ENCODE measurements around the gene DLG2. TPM values are rescaled to one million over a fixed set of nuclear protein-coding genes. Genes with fewer than 3 reads are reported as not detected.
A peak's percentile ranks its signal among the peaks of the same experiment; 100 is the strongest.

Gene DLG2
- total and polyA plus RNA-seq, 9 of the 15 experiments (the other 6 are each of a cell fraction or from before 2014, with no cell fraction given), result 0.52 to 1.6 (median 0.95) TPM

DNA sequence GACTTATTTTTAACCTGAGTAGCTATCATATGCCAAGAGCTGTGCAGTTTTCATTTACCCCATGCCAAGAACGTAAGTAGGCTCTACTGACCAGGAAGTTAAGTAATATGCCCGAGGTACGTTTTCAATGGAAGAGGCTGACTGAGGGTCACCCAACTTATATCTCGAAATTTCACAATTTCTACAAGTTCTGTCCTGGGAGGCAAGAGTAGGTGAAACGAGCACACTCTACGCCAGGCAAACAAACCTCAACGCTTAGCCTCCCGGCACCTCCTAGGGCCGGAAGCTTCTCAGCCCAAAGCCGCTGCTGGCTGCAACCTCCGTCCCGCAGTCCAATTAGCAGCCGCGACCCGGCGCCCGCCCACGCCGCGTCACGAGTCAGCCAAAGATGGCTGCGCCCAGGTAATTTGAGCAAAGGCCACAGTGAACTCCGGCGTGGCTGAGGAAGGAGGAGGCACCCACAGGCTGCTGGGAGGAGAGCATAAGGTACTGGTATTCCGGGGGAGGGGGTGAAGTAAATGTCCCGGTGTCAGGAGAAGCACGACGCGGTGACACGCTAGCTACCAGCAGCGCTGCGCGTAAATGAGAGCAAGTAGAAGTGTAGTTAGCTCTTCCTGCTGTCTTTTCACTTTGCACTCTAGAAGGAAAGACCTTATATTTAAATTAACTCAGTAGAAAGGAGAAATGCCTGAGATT is 20.6 kb upstream of the DLG2 start, which contains the start of gene TMEM126A (continued):
- TF ChIP-seq, protein P1, sequence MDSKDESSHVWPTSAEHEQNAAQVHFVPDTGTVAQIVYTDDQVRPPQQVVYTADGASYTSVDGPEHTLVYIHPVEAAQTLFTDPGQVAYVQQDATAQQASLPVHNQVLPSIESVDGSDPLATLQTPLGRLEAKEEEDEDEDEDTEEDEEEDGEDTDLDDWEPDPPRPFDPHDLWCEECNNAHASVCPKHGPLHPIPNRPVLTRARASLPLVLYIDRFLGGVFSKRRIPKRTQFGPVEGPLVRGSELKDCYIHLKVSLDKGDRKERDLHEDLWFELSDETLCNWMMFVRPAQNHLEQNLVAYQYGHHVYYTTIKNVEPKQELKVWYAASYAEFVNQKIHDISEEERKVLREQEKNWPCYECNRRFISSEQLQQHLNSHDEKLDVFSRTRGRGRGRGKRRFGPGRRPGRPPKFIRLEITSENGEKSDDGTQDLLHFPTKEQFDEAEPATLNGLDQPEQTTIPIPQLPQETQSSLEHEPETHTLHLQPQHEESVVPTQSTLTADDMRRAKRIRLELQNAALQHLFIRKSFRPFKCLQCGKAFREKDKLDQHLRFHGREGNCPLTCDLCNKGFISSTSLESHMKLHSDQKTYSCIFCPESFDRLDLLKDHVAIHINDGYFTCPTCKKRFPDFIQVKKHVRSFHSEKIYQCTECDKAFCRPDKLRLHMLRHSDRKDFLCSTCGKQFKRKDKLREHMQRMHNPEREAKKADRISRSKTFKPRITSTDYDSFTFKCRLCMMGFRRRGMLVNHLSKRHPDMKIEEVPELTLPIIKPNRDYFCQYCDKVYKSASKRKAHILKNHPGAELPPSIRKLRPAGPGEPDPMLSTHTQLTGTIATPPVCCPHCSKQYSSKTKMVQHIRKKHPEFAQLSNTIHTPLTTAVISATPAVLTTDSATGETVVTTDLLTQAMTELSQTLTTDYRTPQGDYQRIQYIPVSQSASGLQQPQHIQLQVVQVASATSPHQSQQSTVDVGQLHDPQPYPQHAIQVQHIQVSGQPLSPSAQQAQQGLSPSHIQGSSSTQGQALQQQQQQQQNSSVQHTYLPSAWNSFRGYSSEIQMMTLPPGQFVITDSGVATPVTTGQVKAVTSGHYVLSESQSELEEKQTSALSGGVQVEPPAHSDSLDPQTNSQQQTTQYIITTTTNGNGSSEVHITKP (IDR thresholded peaks at IDR 0.05; ENCODE audit: partially characterized antibody), result peak; percentile 37
- peak; percentile 74 for TF ChIP-seq MBD2 (IDR thresholded peaks at IDR 0.05; ENCODE audit: borderline replicate concordance, low read depth)
- peak in 1 of 2 experiments; percentile 94; a peak in 2 of 4 replicates for TF ChIP-seq HDAC1 (IDR thresholded peaks at IDR 0.05)
- TF ChIP-seq CBX8 (IDR thresholded peaks at IDR 0.05; ENCODE audit: borderline replicate concordance, extremely low read depth, low read depth, low read length, poor library complexity, severe bottlenecking), result no peak
- TF ChIP-seq, protein P2, sequence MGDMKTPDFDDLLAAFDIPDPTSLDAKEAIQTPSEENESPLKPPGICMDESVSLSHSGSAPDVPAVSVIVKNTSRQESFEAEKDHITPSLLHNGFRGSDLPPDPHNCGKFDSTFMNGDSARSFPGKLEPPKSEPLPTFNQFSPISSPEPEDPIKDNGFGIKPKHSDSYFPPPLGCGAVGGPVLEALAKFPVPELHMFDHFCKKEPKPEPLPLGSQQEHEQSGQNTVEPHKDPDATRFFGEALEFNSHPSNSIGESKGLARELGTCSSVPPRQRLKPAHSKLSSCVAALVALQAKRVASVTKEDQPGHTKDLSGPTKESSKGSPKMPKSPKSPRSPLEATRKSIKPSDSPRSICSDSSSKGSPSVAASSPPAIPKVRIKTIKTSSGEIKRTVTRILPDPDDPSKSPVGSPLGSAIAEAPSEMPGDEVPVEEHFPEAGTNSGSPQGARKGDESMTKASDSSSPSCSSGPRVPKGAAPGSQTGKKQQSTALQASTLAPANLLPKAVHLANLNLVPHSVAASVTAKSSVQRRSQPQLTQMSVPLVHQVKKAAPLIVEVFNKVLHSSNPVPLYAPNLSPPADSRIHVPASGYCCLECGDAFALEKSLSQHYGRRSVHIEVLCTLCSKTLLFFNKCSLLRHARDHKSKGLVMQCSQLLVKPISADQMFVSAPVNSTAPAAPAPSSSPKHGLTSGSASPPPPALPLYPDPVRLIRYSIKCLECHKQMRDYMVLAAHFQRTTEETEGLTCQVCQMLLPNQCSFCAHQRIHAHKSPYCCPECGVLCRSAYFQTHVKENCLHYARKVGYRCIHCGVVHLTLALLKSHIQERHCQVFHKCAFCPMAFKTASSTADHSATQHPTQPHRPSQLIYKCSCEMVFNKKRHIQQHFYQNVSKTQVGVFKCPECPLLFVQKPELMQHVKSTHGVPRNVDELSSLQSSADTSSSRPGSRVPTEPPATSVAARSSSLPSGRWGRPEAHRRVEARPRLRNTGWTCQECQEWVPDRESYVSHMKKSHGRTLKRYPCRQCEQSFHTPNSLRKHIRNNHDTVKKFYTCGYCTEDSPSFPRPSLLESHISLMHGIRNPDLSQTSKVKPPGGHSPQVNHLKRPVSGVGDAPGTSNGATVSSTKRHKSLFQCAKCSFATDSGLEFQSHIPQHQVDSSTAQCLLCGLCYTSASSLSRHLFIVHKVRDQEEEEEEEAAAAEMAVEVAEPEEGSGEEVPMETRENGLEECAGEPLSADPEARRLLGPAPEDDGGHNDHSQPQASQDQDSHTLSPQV (IDR thresholded peaks at IDR 0.05), result no peak
- TF ChIP-seq, protein P3, sequence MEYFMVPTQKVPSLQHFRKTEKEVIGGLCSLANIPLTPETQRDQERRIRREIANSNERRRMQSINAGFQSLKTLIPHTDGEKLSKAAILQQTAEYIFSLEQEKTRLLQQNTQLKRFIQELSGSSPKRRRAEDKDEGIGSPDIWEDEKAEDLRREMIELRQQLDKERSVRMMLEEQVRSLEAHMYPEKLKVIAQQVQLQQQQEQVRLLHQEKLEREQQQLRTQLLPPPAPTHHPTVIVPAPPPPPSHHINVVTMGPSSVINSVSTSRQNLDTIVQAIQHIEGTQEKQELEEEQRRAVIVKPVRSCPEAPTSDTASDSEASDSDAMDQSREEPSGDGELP (CRISPR knock-in tag; IDR thresholded peaks at IDR 0.05; ENCODE audit: borderline replicate concordance), result peak; percentile 80; the same call in 1 of the 2 replicates
- 0 out of 2 replicates have a peak, but pooled peaks have one; percentile 25 for TF ChIP-seq TCF7L2 (IDR thresholded peaks at IDR 0.05; ENCODE audit: low read depth, low read length)
- TF ChIP-seq, protein P4, sequence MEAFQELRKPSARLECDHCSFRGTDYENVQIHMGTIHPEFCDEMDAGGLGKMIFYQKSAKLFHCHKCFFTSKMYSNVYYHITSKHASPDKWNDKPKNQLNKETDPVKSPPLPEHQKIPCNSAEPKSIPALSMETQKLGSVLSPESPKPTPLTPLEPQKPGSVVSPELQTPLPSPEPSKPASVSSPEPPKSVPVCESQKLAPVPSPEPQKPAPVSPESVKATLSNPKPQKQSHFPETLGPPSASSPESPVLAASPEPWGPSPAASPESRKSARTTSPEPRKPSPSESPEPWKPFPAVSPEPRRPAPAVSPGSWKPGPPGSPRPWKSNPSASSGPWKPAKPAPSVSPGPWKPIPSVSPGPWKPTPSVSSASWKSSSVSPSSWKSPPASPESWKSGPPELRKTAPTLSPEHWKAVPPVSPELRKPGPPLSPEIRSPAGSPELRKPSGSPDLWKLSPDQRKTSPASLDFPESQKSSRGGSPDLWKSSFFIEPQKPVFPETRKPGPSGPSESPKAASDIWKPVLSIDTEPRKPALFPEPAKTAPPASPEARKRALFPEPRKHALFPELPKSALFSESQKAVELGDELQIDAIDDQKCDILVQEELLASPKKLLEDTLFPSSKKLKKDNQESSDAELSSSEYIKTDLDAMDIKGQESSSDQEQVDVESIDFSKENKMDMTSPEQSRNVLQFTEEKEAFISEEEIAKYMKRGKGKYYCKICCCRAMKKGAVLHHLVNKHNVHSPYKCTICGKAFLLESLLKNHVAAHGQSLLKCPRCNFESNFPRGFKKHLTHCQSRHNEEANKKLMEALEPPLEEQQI (IDR thresholded peaks at IDR 0.05), result no peak; the same call in 1 of the 2 replicates
- TF ChIP-seq DPF2 (IDR thresholded peaks at IDR 0.05), result peak; percentile 9; the same call in 1 of the 2 replicates
- TF ChIP-seq CBX2 (IDR thresholded peaks at IDR 0.05; ENCODE audit: insufficient read depth, low read length, poor library complexity, severe bottlenecking), result no peak
- no peak for TF ChIP-seq MAFK (IDR thresholded peaks at IDR 0.05; ENCODE audit: low read length)
- 0 out of 2 replicates have a peak, but pooled peaks have one; percentile 80 for TF ChIP-seq ZNF12 (CRISPR knock-in tag; IDR thresholded peaks at IDR 0.05)
- no peak for TF ChIP-seq ZNF347 (CRISPR knock-in tag; IDR thresholded peaks at IDR 0.05; ENCODE audit: low read depth)

All from K562 (cell line).